HG03342 (cell line): ENCODE results near the gene SYTL2.

Experiments
- ATAC-seq: cut with Tn5 transposase; IDR thresholded peaks from one replicate; pipeline ENCODE4 v1.9.1; 2021; ENCODE audit warnings: mild to moderate bottlenecking, moderate library complexity; ENCODE audit not compliant: unreplicated experiment

SYTL2 gene

DNA sequence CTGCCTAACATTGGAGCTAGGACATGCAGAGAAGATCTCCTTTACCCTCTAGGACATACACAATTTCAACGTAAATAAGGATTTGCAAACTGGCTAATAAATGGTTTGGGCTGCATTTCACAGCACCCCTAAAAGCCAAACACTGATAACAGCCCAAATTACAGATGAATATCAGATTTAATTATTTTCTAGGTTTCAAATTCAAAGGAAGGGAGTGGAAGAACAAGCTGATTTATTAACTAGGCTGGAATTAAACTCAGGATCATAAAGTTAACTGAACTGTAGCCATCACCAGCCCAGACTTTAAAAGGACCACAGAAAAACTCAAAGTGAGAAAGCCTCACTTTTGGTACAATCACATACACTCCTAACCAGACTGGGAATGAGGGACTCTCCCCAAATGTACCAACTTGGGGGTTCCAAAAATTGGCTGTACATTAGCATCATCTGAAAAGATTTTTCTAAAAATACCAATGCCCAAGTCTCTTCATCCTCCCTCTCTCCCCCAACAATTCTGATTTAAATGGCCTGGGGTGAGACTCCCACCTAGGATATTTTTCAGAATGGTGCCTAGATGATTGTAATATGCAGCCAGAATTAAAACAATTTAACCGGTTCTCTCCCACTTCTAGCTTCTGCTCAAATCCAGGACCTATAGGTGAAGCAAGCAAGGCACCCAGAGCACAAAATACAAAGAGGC is 43.5 kb downstream of the SYTL2 start:
- no peak for ATAC-seq

GRCh38 chr11:85766721-85767161 is 44.2 kb downstream of the SYTL2 start:
- no peak for ATAC-seq

- ATAC-seq = no peak
These were observed 46.1 kb downstream of the SYTL2 start for GRCh38 chr11:85764796-85765195.

- no peak for ATAC-seq
These were observed 48.7 kb downstream of the SYTL2 start for GRCh38 chr11:85762226-85762625.

DNA sequence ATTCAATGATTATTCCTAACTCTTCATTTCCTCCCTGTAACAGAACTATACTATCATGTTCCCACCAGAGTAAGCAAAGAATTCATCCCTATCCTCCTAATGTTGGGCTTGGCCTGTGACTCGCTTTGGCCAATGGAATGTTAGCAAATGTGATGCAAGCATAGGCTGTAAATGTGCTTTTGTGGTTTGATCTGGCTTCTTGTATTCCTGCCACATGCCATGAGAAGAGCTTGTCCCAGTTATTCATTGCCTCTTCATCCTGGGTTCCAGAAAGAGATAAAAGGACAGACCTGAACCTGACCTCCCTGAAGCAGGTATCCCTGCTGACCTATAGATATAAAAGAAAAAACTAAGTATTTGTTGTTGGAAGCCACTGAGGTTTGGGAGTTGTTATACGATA is 51.0 kb downstream of the SYTL2 start:
- ATAC-seq = no peak

DNA sequence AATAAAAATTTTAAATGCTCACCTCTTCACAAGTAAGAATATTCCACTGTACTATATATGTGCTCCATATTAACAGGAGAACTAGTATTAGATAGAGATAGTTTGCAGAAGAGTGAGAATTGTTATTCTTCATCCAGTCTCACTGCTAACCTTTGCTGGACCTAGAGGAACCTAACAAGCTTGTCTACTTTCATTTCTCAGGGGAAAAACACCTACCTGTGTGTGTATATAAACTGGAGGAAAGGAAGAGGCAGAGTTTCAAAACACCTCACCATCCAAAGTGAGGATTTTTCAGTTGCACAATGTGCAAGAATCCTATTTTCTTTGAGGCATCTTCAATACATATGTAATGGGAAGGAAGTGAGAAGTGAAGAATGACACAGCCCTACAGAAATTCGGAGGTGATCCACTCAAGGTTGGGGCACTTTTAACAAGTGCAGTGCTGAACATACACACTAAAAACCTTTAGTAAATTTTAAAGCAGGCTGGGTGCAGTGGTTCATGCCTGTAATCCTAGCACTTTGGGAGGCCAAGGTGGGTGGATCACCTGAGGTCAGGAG is 52.4 kb downstream of the SYTL2 start:
- ATAC-seq = no peak

DNA sequence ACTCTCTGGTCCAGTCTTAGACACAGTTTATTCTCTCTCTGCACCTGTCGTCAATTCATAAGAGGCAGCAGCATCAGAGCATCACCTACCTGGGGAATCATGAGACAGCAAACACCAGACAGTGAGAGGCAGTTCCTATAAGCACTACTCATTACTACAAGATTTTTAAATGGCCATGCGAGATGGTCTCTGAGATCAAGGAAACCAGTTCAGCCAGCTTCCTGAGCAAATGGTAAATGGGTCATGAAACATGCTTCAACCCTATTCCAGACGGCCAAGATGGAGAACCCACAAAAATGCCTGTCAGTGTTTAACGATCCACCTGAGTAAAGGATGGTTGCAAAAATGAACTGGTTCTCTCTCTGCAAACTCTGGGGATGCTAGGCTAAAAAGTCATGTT is 52.9 kb downstream of the SYTL2 start:
- no peak for ATAC-seq

DNA sequence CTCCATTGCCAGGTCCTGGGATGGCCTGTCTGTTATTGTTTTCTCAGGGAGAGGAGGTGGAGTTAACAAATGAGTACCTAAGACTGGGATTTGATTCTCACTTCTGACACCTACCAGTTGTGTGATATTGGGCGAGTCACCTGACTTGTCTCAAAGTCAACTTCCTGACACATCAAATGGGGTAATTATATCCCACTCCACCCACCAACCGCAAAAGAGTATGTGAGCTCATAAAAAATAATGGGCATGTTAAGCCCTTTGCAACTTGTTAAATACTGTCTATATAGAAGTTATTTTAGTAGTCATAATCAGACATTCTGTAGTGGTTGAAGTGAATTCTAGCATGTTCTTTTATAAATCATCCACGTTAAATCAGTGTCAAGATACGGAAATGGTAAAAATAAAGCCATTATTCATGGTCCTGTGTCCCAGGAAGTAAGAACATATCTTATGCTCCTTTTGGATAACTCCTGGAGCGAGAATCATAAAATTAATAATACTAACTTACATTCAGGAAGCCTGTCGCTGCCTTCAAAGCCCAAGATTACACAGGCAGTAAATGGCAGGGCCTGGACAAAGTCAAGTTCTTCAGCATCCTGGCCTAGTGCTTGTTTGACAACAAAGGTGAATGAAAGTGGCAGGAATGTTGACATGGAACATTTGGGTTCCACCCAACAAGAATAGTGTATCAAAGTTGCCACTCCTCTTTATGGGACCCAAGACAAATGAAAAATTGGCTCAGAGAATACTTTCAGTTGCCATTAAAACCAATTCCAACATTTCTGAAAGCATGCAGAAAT is 54.3 kb downstream of the SYTL2 start:
- no peak for ATAC-seq

GRCh38 chr11:85755701-85756100 is 55.2 kb downstream of the SYTL2 start:
- no peak for ATAC-seq

DNA sequence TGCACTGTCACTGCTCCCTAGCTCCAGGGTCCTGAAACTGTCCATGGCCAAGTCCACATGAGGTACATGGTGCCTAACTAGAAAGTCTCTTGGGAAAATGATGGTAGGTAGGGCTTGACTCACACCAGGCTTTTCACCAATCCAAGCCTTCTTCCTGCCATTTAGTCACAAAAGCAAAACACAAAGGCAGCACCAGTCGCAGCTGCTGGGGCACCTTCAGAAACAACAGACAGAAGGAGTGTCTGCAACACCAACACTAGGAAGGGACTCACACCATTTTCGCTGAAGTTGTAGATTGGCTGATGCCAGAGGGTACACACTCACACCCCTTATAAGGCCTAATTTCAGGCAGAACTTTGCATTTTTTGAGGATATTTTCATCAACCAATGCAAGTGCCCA is 55.7 kb downstream of the SYTL2 start:
- ATAC-seq = no peak

DNA sequence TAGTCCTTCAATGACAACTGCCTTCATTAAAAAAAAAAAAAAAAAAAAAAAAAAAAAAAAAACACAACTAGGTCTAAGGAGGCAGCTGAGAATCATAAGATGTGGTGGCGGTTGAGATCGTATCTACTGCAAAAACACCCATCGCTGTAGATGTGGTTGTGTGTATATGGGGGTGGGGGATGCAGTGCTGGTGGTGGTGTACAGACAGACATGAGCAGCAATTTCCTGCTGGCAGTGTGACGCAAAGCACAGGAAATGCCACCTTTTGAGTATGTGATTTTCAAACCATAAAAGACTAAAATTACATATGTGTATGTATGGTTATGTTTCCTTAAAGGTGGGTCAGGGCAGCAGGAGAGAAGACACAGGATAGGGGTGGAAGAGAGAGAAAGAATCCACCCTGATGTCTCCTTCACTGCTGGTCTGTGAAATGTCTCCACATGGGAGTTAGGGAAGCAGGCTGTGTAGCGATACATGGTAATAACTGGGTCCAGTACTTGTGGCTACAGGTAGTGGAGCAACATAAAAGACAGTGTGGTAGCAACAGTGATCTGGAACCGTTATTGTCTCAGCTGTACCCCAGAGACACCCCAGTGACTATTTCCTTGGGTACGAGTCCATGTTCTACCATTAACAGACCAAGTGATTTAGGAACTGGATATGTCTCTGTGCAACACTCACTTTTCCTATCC is 57.9 kb downstream of the SYTL2 start:
- ATAC-seq = no peak

DNA sequence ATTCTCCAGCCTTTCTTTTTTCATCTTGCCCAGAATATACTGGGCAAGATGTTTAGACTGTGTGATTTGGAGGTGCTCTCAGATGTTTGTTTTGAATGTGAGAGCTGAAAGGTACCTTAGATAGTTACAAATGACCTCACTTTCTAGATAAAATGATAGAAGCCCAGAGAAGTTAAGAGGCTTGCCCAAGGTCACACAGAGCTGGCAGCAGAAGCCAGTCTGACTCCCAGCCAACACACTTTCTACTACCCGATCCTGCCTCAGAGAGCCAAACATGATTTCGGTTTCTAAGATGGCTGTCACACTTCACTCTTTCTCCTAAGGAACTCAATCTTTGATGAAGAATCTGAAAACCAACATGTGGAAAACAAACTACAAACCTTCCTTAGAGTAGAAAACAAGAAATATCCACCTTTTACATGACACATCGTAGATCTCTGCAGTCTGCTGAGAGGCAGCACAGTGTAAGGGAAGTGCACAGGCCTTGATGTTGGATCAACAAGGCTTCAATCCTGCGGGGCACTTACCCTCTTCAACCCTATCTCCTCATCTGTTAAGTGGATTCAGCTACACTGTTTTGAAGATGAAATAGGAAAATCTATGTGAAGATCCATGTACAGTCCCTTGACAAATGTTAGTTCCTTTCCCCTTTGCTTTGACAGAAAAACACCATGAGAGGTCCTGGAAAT is 58.6 kb downstream of the SYTL2 start:
- ATAC-seq = no peak

GRCh38 chr11:85751724-85752123 is 59.2 kb downstream of the SYTL2 start:
- ATAC-seq = no peak

DNA sequence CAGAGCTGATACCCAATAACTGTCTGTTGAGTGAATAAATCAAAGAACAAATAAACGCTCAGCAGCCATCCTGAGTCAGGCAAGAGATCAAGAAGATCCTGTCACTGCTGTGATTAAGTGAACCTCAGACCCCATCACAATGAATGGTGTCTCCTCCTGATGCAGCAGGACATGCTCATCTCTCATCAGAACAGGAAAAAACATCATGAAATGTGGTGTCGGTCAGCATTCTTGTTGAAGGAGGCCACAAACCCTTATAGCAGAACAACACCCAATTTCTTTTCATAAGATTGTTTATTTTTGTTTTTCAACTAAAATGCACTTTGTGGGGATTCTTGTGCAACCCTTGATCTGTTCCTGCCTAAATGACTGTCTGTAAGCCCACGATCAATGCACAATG is 60.3 kb downstream of the SYTL2 start:
- ATAC-seq = no peak

GRCh38 chr11:85749884-85750283 is 61.1 kb downstream of the SYTL2 start:
- ATAC-seq = no peak

GRCh38 chr11:85749287-85749834 is 61.6 kb downstream of the SYTL2 start:
- ATAC-seq = no peak

DNA sequence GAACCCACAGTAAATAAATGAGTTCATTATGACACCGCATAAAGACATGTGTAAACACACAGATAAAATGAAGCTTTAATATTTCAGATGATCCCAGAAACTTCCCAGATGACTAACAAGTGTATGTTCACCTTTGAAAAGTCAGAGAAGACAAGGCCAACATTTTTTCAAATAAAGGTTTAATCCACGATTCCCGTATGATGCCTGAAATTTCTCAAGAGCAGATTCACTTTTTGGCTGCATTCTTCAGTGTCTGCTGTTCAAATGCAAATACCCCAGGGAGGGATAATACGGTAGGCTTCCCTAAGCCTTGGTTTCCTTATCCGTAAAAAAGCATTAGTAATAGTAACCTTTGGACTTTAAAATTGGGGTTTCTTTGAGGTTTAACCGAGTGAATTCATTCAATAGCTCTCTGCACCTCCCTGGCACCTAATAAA is 62.5 kb downstream of the SYTL2 start:
- ATAC-seq = no peak

GRCh38 chr11:85746670-85747069 is 64.3 kb downstream of the SYTL2 start:
- no peak for ATAC-seq

DNA sequence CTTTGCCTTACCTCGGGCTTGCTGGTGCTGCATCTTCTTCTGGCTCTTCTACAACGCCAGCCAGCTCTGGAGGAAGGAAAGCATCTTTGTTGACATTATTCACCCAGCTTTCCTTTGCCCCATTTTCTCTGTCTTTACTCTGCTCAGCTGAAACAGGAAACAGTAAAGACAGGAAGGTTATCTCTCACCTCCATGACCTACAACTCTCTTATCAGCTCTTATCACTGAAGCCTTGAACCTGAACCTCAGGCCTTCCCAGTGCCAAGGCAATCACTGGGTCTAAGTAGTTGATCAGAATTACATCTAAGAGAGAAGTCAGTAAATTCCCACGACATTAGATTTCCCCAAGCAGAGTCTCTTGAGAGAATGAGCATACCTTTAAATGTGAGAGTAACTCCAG is 65.3 kb downstream of the SYTL2 start:
- ATAC-seq = no peak

DNA sequence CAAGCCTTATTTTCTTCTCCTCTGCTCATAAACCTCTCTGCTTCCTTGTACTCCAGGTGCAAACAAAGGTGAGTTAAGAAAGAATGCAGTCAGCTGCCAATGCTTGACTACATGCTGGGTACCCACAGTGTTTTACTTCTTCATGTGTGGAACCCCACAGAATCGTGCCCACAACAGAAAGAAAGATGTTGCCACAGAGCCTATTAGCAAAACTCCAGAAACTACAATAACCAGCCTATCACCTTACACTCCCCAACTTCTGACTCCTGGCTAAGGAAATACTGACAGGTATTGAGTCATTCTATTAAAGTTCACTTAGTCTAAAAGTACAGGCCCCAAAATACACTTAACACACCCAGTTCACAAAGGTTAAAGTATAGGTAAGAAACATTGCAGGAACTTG is 68.1 kb downstream of the SYTL2 start:
- ATAC-seq = no peak

DNA sequence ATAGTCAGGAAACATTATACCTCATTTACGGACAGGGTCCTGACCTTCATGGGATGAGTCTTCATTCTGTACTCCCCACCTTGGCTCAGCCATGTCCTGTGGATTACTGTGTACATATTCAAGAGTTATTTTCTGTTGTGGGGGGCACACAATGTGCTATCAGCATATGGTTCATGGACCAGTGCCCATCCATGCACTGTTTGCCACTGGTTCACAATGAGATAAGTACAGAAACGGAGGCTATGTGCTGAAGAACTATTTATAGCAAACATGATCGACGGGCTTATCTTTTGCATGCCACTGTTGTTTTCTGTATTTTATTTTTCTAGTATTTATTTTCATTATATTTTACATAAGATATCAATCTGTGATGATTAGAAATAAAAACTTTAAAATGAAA is 68.6 kb downstream of the SYTL2 start:
- no peak for ATAC-seq
